Suppressor macrophage treated with lipopolysaccharide for 4 hours (primary cell): ENCODE data around the gene ALAS1.
A peak's percentile ranks its signal among the peaks of the same experiment; 100 is the strongest.

Experiments
- DNase-seq: peaks from one replicate; pipeline ENCODE4 v3.0.0-alpha.2; 2020

ALAS1 gene

DNA sequence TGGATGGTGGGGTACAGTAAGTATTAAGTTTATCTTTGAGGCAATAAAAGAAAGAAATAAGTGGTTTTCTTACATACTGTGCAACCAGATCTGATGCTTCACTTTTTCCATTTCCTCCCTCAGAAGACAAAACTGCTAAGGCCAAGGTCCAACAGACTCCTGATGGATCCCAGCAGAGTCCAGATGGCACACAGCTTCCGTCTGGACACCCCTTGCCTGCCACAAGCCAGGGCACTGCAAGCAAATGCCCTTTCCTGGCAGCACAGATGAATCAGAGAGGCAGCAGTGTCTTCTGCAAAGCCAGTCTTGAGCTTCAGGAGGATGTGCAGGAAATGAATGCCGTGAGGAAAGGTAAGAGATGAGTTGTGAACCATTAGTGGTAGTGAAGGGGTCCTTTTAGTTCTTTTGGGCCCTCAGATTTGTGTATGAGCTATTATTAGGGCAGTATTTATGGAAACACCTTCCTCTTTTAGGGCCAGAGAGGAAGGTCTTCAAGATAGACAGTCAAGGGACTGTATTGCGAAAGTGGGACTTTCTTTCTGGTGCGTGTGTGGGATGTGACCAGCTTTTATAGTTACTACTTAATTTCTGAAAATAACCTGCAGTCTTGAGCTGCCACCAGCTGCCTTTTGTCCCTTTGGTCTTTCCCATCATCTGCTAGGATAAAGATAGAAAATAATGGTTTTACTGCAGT, 4.6 kb downstream of the ALAS1 start:
- peak; percentile 82 for DNase-seq

DNA sequence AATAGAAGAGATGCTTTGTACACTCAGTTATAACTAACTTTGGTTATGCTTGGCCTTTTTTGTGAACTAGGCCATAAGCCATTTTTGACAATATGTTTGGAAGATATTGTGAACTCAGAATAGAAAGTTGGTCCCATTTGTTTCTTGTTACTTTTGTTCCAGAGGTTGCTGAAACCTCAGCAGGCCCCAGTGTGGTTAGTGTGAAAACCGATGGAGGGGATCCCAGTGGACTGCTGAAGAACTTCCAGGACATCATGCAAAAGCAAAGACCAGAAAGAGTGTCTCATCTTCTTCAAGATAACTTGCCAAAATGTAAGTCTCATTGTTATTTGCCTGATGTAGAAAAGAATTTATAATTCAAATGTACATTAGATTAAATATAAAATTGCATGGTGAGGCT, 5.7 kb downstream of the ALAS1 start:
- DNase-seq = no peak

DNA sequence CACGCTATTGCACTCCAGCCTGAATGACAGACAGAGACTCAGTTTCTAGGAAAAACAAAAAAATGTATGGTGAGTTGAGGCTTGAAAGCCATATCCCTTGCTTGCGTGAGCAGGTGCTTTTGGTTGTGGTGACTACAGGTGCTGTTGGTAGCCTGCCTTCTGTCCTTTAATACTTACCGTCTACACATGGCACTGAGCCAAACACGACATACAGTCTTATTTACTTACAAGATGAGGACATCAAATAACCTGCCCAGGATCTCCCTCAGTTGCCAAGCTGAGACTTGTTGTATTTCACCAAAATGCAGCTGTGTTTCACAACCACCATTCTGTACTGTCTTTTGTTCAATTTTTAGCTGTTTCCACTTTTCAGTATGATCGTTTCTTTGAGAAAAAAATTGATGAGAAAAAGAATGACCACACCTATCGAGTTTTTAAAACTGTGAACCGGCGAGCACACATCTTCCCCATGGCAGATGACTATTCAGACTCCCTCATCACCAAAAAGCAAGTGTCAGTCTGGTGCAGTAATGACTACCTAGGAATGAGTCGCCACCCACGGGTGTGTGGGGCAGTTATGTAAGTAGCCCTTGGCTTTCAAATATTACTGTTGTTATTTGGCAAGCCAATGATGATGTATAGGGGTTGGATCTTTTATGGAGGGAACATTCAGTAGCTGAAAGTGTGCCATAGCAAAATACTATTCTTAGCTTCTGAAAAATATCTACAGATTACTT, 6.5 kb downstream of the ALAS1 start:
- peak; percentile 77 for DNase-seq

DNA sequence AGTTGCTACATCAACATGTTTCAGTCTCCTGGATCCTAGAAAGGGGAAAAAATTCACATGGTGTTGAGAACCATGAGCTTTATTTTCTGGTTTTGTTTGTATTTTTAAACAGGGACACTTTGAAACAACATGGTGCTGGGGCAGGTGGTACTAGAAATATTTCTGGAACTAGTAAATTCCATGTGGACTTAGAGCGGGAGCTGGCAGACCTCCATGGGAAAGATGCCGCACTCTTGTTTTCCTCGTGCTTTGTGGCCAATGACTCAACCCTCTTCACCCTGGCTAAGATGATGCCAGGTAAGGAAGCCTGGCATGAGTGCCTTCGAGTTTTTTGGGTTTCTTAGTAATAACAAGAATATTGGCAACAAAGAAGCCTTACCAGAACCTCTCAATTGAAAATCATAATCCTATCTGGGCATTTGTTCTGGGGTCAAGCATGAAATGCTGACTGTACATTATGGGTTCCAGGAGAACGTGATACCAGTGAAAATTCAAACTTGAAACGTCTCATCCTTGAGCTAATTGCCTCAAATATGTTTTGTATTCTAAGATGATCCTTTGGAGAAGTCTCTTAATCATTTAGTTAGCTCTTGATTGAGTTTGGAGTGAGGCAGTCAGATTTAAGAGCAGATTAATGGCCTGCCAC, 7.9 kb downstream of the ALAS1 start:
- no peak for DNase-seq

DNA sequence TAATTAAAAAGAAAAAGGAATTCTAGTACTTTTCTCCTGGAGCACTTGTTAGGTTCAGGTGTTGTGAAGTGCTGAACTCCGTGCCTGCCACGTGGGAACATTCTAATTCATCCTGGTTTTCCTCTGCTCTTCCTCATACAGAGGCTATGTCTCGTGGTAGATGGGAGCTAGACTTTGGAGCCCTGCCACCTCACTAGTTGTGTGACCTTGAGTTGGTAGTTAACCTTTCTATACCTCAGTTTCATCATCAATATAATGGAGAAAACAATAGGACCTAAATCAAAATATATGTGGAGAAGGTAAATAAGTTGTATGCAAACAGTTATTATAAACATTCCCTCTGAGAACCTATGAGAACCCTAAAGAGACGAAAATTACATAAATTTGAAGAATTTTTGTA, 10.6 kb downstream of the ALAS1 start:
- no peak for DNase-seq

DNA sequence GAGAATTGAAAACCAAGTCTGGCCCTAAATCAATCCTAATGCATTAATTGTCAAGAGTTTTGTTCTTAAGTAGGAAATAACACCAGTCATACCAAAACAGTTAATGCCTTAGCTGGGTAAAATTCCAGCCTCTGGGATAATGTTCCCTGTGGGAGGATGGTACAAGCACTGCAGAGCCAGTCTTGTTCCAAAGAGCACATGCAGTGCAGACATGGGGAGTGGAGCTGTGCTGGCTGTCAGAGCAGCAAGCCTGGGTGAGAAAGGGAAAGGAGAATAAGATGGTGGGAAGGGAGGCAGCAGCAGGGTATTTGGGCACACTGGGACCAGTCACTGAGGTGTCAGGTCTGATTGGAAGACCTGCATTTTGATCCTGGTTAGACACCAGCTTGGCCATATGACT, 12.1 kb downstream of the ALAS1 start:
- DNase-seq = no peak

DNA sequence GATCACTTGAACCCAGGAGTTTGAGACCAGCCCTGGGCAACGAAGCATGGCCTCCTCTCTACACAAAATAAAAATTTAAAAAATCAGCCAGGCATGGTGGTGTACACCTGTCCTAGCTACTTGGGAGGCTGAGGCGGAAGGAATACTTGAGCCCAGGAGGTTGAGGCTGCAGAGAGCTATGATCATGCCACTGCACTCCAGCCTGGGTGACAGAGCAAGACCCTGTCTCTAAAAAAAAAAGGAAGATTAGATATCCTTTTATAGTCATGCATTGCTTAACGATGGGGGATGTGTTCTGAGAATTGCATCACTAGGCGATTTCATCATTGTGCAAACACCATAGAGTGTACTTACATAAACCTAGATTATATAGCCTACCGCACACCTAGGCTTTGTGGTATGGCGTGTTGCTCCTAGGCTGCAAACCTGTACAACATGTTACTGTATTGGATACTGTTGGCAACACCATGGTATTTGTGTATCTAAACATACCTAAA, 12.6 kb downstream of the ALAS1 start:
- peak; percentile 78 for DNase-seq

DNA sequence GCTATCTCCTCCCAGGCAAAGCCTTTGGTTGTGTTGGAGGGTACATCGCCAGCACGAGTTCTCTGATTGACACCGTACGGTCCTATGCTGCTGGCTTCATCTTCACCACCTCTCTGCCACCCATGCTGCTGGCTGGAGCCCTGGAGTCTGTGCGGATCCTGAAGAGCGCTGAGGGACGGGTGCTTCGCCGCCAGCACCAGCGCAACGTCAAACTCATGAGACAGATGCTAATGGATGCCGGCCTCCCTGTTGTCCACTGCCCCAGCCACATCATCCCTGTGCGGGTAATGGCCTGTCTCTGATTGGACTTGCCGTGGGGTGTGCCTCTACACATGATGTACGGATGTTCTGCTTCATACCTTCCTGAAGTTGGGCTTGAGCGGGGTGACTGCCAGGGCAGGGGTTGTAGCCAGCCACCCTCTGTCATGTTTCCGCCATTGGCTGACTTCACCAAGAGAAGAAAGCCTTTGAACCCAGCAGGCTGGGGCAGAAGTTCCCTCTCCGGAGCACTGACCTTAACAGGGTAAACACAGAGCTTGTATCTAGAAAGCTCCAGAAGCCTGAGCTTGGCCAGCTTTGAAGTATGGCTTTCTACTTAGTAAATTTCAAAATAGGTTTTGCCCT, 13.4 kb downstream of the ALAS1 start:
- DNase-seq = no peak

DNA sequence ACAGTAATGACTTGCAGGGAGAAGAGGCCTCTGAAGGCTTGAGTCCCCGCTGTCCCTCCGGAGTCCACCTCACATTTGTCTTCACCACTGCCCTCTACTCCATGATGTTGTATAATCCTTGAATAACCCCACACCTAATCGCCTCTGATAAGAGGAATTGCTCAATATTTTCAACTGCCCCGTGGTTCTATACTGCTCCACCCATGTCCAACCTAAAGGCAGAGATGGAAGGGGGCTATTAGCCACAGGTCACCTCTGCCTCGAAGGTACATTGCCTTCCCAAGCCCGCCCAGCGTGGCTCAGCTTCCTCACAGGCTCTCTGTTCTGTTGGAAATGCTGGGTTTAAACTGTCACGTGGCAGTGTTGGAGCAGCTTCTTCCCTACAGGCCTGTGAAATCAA, 15.0 kb downstream of the ALAS1 start:
- DNase-seq = no peak

DNA sequence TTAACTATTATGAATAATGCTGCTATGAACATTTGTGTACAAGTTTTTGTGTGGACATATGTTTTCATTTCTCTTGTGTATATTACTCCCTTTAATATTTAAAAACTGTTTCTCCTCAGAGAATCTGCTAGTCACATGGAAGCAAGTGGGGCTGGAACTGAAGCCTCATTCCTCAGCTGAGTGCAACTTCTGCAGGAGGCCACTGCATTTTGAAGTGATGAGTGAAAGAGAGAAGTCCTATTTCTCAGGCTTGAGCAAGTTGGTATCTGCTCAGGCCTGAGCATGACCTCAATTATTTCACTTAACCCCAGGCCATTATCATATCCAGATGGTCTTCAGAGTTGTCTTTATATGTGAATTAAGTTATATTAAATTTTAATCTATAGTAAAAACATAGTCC, 15.9 kb downstream of the ALAS1 start:
- no peak for DNase-seq

DNA sequence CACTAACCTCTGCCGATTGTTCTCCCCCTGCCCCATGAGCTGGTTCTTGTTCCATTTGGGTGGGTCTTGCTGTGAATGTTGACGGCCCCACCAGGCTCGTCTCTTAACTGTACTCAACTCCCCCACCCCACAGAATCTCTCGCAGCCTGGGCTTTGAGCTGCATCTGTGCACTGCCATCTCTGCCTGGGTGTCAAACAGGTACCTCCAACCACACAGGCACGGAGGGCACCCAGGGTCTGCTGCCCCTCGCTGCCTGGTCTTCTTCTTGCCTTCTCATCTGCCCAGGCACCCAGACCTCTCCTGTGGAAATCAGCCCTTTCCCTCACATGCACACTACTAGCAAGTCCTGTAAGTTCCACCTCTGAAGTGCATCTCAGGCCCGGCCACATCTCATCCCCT, 17.4 kb downstream of the ALAS1 start:
- no peak for DNase-seq

DNA sequence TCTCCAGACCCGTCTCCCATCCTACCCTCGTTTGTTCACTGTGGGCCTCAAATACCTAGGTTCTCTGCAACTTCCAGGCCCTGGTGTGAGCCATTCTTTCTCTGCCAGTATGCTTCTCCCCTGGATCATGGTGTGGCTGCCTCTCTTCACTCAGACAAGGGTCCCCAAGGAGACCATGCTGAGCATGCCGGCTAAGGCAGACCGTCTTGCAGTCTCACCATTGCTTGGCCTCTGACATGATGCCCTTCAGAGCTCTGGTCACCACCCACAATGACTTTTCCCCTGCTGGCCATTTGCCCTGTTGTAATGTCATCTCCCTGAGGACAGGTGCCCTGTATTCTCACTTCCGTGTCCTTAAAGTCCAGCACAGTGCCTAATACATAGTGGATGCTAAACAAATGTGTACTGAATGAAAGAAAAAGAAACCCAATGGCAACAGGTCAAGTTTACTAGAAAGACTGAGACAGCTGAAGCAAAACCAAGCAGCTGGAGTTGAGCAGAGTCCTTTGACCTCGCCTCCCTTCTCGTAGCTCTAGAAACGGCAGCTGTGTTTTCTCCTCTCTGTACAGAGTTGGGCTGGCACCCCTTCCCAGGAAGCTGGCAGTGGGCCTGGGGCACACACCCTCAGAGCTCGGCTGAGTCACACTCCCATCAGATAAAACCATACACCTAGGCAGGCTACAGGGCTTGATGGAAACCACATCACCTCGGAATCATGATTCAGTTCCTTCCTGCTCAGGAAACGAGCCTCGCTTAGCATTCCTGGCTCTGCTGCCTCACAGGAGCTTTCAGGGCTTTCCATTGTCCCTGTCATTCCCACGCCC, 18.8 kb downstream of the ALAS1 start:
- DNase-seq = no peak

DNA sequence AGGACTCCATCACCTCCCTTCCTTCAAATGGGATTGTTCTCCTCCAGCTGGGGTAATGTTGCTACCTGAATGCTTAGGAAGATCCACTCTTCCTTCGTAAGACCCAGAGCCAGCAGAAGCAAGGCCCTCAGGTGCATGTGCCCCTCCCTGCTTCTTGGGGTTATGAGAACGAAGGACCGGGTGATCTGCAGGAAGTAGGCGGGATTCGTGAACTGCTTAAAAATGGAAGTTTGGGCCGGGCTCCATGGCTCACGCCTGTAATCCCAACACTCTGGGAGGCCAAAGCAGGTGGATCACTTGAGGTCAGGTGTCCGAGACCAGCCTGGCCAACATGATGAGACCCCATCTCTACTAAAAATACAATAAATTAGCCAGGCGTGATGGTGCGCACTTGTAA, 19.4 kb downstream of the ALAS1 start:
- DNase-seq = no peak

DNA sequence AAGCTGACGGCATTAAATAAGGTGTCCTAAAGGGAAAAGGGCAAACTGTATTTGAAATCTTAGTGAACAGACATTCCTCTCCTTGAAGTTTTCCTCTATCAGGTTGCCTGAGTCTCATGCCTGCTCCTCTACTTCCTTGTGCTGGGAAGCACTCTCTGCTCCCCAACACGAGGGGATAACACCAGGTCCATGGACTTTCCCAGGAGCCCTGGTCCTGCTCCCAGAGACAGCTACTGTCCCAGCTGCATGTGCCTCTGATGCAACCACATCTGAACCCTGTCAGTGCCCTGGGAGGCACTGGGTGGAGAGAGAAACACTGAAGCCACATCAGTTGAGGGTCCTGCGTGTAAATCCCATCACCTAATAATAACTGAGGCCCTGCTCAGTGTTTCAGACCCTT, 20.1 kb downstream of the ALAS1 start:
- no peak for DNase-seq

DNA sequence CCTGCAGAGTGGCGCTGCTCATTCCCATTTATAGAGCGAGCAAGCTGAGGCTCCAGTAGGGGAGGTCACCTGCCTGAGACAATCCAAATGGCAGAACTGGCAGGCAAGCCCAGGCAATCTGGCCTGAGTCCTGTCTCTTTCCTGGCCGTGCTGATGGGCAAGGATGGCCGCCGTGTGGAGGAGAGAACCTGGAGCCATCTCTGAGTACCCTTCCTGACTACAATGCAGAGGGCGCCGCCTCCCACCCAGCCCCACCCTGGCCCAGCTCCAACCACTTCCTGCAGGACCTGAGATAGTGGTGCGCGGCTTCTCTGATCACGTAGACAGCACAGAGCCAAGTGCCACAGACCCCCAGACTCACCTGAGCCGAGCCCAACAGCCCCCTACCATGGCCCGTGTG, 20.5 kb downstream of the ALAS1 start:
- DNase-seq = no peak

DNA sequence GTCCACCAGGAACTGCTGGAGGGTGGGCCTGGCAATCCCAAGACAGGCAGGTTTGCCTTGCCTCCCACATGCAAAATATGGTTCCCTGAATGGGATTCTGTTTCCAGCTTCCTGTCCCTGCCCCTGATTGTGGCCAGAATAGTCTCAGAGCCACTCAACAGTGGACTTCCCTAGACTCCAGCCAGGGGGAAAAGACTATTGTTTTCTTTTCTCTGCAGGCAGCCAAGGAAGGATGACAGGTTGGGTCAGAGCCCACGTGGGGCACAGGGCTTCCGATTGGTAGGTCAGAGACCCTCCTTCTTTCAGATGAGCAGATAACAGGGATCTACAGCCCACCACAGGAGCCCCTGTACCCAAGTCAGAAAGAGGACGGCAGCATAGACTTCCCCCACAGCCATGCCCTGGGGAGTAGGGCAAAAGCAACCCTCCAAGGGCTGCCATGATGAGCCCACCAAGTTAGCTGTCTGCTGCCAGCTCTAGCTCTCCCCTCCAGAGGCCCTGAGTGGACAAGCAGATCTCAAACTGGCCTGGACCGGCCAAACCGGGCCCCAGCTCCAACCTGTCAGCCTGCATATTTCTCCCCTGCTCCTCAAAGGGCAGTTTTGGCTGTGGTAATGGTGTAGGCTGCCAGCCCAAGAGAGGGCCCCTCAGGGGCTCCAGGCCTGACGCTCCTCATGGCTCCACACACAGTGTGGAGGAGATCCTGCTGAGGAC, 21.1 kb downstream of the ALAS1 start:
- DNase-seq = no peak

DNA sequence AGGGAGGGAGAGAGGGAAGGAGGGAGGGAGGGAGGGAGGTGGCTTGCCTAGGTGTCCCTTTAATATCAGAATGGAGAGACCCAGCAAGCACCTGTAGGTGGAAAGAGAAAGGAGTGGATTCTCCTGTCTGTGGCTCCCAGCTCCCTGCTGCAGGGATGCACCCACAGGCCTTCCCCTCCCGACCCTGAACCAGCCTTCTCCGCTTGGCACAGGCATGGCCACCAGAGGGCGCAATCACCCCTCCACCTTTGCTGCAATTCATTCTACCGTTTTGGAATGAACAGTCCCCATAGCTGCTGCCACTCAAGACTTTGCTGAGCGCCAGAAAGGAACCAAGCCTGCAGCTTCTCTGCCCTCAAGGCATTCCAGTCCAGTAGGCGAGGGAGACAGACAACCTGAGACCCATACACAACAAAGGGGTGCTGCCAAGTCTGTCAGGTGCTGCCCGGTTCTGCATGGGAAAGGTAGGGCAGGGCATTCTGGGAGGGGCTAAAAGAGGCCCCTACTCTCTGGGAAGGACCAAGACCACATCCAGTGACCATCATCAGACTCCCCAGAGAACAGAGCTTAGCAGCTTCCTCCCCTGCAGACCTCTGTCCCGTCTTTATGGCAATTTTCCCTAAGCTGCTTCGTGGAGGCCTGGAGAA, 22.5 kb downstream of the ALAS1 start:
- DNase-seq = peak; percentile 85

DNA sequence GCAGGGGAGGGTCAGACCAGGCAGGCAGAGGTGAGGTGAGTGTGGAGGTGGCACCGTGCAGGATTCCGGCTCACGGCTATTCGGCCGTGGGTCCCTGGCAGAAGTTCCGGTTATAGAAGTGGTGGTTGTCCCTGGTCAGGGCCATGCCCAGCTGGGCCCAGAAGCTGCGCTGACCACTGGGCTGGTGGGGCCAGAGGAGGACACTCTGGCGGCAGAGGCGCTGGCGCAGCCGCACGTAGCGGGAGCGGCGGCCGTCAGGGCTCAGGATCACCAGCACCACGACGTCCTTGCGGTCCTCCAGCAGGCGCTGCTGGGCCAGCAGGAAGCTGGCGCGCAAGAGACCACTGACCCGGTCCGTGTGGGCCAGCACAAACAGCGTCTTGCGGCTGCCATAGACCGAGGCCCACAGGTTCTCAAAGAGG, 23.2 kb downstream of the ALAS1 start:
- DNase-seq = no peak

DNA sequence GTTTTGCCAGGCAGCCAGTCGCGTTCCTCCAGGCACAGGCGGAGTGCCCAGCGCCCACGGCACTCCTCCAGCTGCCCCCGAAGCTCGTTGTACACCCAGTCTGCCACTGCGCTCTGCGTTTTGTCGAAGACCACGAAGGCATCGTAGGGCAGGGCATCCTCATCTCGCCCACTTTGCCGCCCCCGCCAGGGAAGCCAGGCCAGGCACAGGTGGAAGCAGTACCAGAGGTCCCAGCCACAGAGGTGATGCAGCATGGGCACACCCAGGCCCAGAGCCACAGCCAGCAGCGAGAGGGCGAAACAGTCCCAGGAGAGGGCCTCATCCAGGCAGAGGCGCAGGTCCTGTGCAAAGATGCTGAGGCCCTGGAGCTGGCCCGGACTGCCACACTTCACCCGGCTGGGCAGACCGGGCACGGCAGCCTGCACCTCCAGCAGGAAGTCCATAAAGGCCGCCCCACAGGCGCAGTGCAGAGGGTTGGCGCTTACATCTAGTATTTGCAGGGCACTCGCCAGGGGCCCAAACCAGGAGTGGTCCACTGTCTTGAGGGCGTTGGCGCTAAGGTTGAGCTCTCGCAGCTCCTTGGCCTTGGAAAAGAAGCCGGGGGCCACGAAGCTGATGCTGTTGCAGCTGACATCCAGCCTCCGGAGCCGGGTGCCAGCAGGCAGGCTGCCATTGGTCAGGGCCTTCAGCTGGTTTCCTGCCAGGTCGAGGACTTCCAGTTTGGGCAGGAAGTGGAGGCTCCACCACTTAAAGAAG, 23.8 kb downstream of the ALAS1 start:
- no peak for DNase-seq

DNA sequence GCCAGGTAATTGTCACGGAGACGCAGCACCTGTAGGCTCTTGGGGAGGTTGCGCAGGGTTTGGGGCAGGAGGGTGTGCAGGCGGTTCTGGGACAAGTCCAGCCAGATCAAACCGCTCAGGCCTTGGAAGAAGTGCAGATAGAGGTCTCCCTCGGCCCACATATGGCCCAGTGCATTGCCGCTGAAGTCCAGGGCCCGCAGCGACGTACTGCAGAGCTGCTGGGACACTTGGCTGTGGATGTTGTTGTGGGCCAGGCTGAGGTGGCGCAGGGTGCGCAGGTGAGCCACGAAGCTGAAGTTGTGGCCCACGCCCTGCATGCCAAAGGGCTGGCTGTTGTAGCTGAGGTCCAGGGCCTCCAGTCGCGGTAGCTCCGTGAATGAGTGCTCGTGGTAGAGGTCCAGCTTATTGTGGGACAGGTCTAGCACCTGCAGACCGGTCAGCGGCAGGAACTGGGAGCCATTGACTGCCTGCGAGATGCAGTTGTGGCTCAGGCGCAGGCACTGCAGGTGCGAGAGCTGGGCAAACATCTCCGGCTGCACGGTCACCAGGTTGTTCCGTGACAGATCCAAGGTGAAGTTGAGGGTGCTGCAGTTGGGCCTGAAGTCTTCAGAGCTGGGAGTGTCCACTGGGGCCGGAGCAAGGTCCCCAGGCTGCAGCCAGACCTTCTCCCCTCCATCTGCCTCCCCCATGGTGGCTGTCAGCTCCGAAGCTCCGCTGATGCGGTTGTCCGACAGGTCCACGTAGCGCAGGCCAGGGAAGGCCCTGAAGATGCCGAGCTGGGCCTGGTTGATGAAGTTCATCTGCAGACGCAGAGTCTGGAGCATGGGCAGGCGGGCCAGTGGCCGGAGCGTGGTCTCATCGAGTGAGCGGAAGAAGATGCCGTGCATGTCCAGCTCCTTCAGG, 24.6 kb downstream of the ALAS1 start:
- no peak for DNase-seq
